Frontal cortex (tissue), 4 donors: Measurements from ENCODE around the gene NAA50. TPM values are rescaled to one million over a fixed set of nuclear protein-coding genes. Genes with fewer than 3 reads are reported as not detected.

Experiments
- DNase-seq, 2 donors: peaks; one replicate each; pipeline ENCODE4 v3.0.0; 2012; ENCODE audit warnings: low spot score in 2 of 2
- FAIRE-seq: peaks from 2 replicates; lab custom pipeline; 2012; peaks lifted over from hg19 to GRCh38; lab: Jason Lieb, UNC
- total RNA-seq: library from RNA; depleted of rRNA; stranded (reverse); fragments of >200 nt; gene quantifications from one replicate; pipeline ENCODE4 v1.2.3, GENCODE V29; 2014
- donor health status: control.
- donor health status: control.
- donor health status: control.

Gene NAA50
- 60.7 TPM for total RNA-seq

GRCh38 chr3:113745756-113746547 is at the start of gene NAA50:
TSS of gene NAA50 (minus strand) at chr3:113746249. CDS start at chr3:113745949, 300 bp downstream.
- FAIRE-seq (no peak), DNase-seq (peak; percentile 86 to 92)

GRCh38 chr3:113795693-113796092 is 49.6 kb upstream of the NAA50 start:
- peak; percentile 79 for FAIRE-seq
- no peak for DNase-seq

- FAIRE-seq (no peak), DNase-seq (no peak)
These were observed 48.5 kb upstream of the NAA50 start for GRCh38 chr3:113794526-113794925.

GRCh38 chr3:113791381-113791780 is 45.3 kb upstream of the NAA50 start:
- peak; percentile 10 for FAIRE-seq
- DNase-seq, result no peak

- no peak for FAIRE-seq
These were observed 37.9 kb upstream of the NAA50 start for GRCh38 chr3:113783980-113784379.

GRCh38 chr3:113783463-113783862 is 37.4 kb upstream of the NAA50 start:
- FAIRE-seq (no peak), DNase-seq (peak in 1 of 2 donors; percentile 15)

More at GRCh38 chr3:113783980-113784379, 37.9 kb upstream of the NAA50 start:
- DNase-seq, result no peak

- no peak for DNase-seq
- no peak for FAIRE-seq
These were observed 30.5 kb upstream of the NAA50 start for GRCh38 chr3:113776564-113776963.

- no peak for FAIRE-seq
These were observed 29.5 kb upstream of the NAA50 start for GRCh38 chr3:113775516-113775915.

GRCh38 chr3:113773381-113773780 is 27.3 kb upstream of the NAA50 start:
- DNase-seq (no peak), FAIRE-seq (no peak)

More at GRCh38 chr3:113775516-113775915, 29.5 kb upstream of the NAA50 start:
- no peak for DNase-seq

- DNase-seq (no peak), FAIRE-seq (no peak)
These were observed 25.9 kb upstream of the NAA50 start for GRCh38 chr3:113771993-113772392.

- no peak for FAIRE-seq
- peak in 1 of 2 donors; percentile 46 for DNase-seq
These were observed 23.5 kb upstream of the NAA50 start for GRCh38 chr3:113769551-113769950.

GRCh38 chr3:113764698-113765097 is 18.6 kb upstream of the NAA50 start:
- FAIRE-seq (no peak), DNase-seq (no peak)

- DNase-seq, result no peak
- no peak for FAIRE-seq
These were observed 12.5 kb upstream of the NAA50 start for GRCh38 chr3:113758389-113759024.

- FAIRE-seq (no peak), DNase-seq (no peak)
These were observed 8.6 kb upstream of the NAA50 start for GRCh38 chr3:113754494-113755159.

- DNase-seq, result no peak
- no peak for FAIRE-seq
These were observed 7.4 kb upstream of the NAA50 start for GRCh38 chr3:113753376-113753985.

GRCh38 chr3:113751141-113751540 is 5.1 kb upstream of the NAA50 start:
- DNase-seq (no peak), FAIRE-seq (peak; percentile 95)

- no peak for FAIRE-seq
- no peak for DNase-seq
These were observed 1.4 kb upstream of the NAA50 start for GRCh38 chr3:113747283-113748046.

GRCh38 chr3:113746548-113747282 is 666 bp upstream of the NAA50 start, which contains the start of gene ATP6V1A:
TSS of gene ATP6V1A (plus strand) at chr3:113747035. CDS start at chr3:113778754, 31,719 bp downstream.
- peak; percentile 64 for FAIRE-seq
- DNase-seq, result peak; percentile 77 to 80
